K562 (cell line): ENCODE data around the gene GPC1. TPM values are rescaled to one million over a fixed set of nuclear protein-coding genes. Genes with fewer than 3 reads are reported as not detected.

Experiments
- ATAC-seq: fragments of 200-7000 bp; cut with Tn5 transposase; 3 replicates; pipeline ENCODE4 v1.9.1; 2020; ENCODE audit warnings: moderate library complexity
- BruUV-seq: library from RNA; stranded (reverse); fragments of 400-500 nt; replicated peaks from 2 replicates; lab custom pipeline; 2021; lab: Mats Ljungman, UMichigan
- CTCF ChIA-PET: fragments of 300-600 bp; formaldehyde crosslinking; extraction: SDS; loops from one replicate; lab custom pipeline; 2021; ENCODE audit warnings: low intra/inter-chr PET ratio; lab: Yijun Ruan, JAX
- POLR2A ChIA-PET: fragments of 300-600, 350-650 bp; sonication (Branson Sonifier 250); formaldehyde crosslinking; extraction: SDS; loops from one replicate; lab custom pipeline; 2021; ENCODE audit warnings: antibody characterized with exemption, inconsistent platforms; lab: Yijun Ruan, JAX
- DNase-seq, 4 experiments: peaks; one replicate each; pipeline versions ENCODE4 v3.0.0 to v3.0.0-alpha.2; 2011 to 2018; ENCODE audit warnings: low spot score in 3 of 4, mixed read lengths in 3 of 4; ENCODE audit errors: extremely low read depth in 1 of 4
- FAIRE-seq: peaks from 2 replicates; lab custom pipeline; 2011; peaks lifted over from hg19 to GRCh38; lab: Jason Lieb, UNC
- H2AFZ ChIP-seq: 2 replicates; pipeline ENCODE4 v1.6.0; 2011; ENCODE audit warnings: low read depth, low read length, control low read depth, inconsistent platforms
- H3K27ac ChIP-seq: fragments of 200-600 bp; 3 replicates; pipeline ENCODE4 v1.8.0; 2011; ENCODE audit warnings: low read depth, mild to moderate bottlenecking, control low read depth, inconsistent platforms, low read length, moderate library complexity, mixed read lengths; ENCODE audit errors: extremely low read depth
- H3K27me3 ChIP-seq, 2 experiments: fragments of 300-600 bp in 1 of 2; 2 replicates in 1 of 2; 3 replicates in 1 of 2; pipeline versions ENCODE4 v1.6.0 to v1.8.0; 2011; ENCODE audit warnings: inconsistent platforms in 2 of 2, low read length in 2 of 2, mild to moderate bottlenecking in 1 of 2, mixed read lengths in 1 of 2, moderate library complexity in 1 of 2; ENCODE audit not compliant: control insufficient read depth in 2 of 2, insufficient read depth in 2 of 2
- H3K36me3 ChIP-seq: fragments of 300-600 bp; 3 replicates; pipeline ENCODE4 v1.8.0; 2011; ENCODE audit warnings: mild to moderate bottlenecking, low read length, inconsistent platforms; ENCODE audit not compliant: control insufficient read depth, insufficient read depth
- H3K4me1 ChIP-seq, 2 experiments: fragments of 200-600 bp in 1 of 2; replicated peaks in 1 of 2; 2 replicates in 1 of 2; 3 replicates in 1 of 2; pipeline versions ENCODE4 v1.5.1 to v1.8.0; 2011; ENCODE audit warnings: inconsistent platforms in 2 of 2, low read length in 2 of 2, mild to moderate bottlenecking in 1 of 2, mixed read lengths in 1 of 2, moderate library complexity in 1 of 2; ENCODE audit not compliant: control insufficient read depth in 2 of 2, insufficient read depth in 2 of 2
- H3K4me2 ChIP-seq: 2 replicates; pipeline ENCODE4 v1.6.1; 2011; ENCODE audit warnings: low read length, control low read depth, inconsistent platforms, mixed read lengths; ENCODE audit not compliant: insufficient read depth
- H3K4me3 ChIP-seq: fragments of 200-600 bp; sonication (generic), shearing (Covaris generic); 2 replicates; pipeline ENCODE4 v1.5.1; 2016; ENCODE audit warnings: control low read depth, inconsistent platforms
- H3K79me2 ChIP-seq: fragments of 200-600 bp; 3 replicates; pipeline ENCODE4 v1.8.0; 2011; ENCODE audit warnings: low read length, inconsistent platforms; ENCODE audit not compliant: control insufficient read depth, insufficient read depth
- H3K9ac ChIP-seq, 2 experiments: 2 replicates each; pipeline versions ENCODE4 v1.6.0 to v1.6.1; 2011; ENCODE audit warnings: low read depth in 2 of 2, low read length in 2 of 2, control low read depth in 1 of 2, inconsistent platforms in 1 of 2, mild to moderate bottlenecking in 1 of 2, mixed read lengths in 1 of 2; ENCODE audit not compliant: insufficient read depth in 1 of 2
- H3K9me1 ChIP-seq: one replicate; pipeline ENCODE4 v1.6.0; 2011; ENCODE audit warnings: inconsistent platforms, mild to moderate bottlenecking, low read length, moderate library complexity; ENCODE audit not compliant: control insufficient read depth, insufficient read depth
- H3K9me3 ChIP-seq: replicated peaks from 2 replicates; pipeline ENCODE4 v1.5.1; 2011; ENCODE audit warnings: low read depth, low read length, inconsistent platforms; ENCODE audit not compliant: control insufficient read depth, insufficient read depth
- H4K20me1 ChIP-seq: replicated peaks from 2 replicates; pipeline ENCODE4 v1.6.1; 2011; ENCODE audit warnings: low read length, inconsistent platforms, mixed read lengths; ENCODE audit not compliant: control insufficient read depth, insufficient read depth
- ETS2 ChIP-seq: IDR thresholded peaks from 2 replicates; pipeline ENCODE4 v1.6.1; 2016; ENCODE audit warnings: borderline replicate concordance, missing genetic modification characterization, mild to moderate bottlenecking, moderate library complexity, missing compliant biosample characterization; ENCODE audit not compliant: poor library complexity, severe bottlenecking
- FOXA1 ChIP-seq: fragments of 450-650 bp; IDR thresholded peaks from 2 replicates; pipeline ENCODE4 v1.6.1; 2016; ENCODE audit warnings: mild to moderate bottlenecking, borderline replicate concordance
- ILK ChIP-seq: fragments of 450-650 bp; IDR thresholded peaks from 2 replicates; pipeline ENCODE4 v1.6.1; 2016; ENCODE audit warnings: missing genetic modification characterization, low read depth, mild to moderate bottlenecking, missing compliant biosample characterization, moderate library complexity, borderline replicate concordance
- MAZ ChIP-seq, 2 experiments: fragments of 450-650 bp in 1 of 2; sonication (generic) in 1 of 2; formaldehyde crosslinking; IDR thresholded peaks in 1 of 2; conservative IDR thresholded peaks in 1 of 2; 2 replicates each; pipeline versions ENCODE4 v1.4.0 to v1.5.0; 2020; ENCODE audit warnings: mild to moderate bottlenecking in 1 of 2, missing genetic modification reagents in 1 of 2
- U2AF2 ChIP-seq: fragments of 200-400 bp; formaldehyde crosslinking; optimal IDR thresholded peaks from 2 replicates; pipeline ENCODE3; 2017; ENCODE audit warnings: low read depth, mild to moderate bottlenecking, low read length
- ZNF507 ChIP-seq: conservative IDR thresholded peaks from 2 replicates; pipeline ENCODE4 v1.6.1; 2017; ENCODE audit warnings: missing genetic modification characterization, missing compliant biosample characterization
- WGBS: fragments of 100-300 bp; shearing (Covaris generic); methylation state at CpG from one replicate; pipeline ENCODE4 v1.1.6; 2016; ENCODE audit warnings: low coverage, mixed read lengths; ENCODE audit not compliant: insufficient coverage; ENCODE audit errors: missing lambda C conversion rate; 5-methylcytosine and 5-hydroxymethylcytosine counted together
- in situ Hi-C: fragments of 300-500 bp; cut with MboI; formaldehyde crosslinking; loops from 4 replicates; pipeline ENCODE4 v1.15.0; 2018; ENCODE audit warnings: inconsistent platforms, mixed read lengths
- intact Hi-C: fragments of 100-400 bp; cut with micrococcal nuclease; formaldehyde crosslinking; loops from 2 replicates; pipeline ENCODE4 v1.14.2; 2022
- polyA plus RNA-seq, 8 experiments: library from polyadenylated mRNA; depleted of rRNA in 4 of 8; stranded (reverse) in 5 of 8; unstranded in 3 of 8; fragments of >200 nt; fragmentation: Nextera tagmentation in 2 of 8; fragmentation: Illumina TruSeq in 1 of 8; extraction: Ambion mirVana in 2 of 8; extraction: Trizol in 1 of 8; gene quantifications; 2 replicates each; pipeline versions ENCODE4 v1.2.1 to v1.2.3, GENCODE V29; 2011 to 2014; ENCODE audit warnings: inconsistent platforms in 1 of 8, missing spikeins in 1 of 8
- total RNA-seq, 7 experiments: library from RNA; depleted of rRNA in 6 of 7; stranded (reverse); fragments of >200 nt in 6 of 7; fragmentation: Illumina TruSeq in 2 of 7; extraction: Trizol in 2 of 7; gene quantifications; 2 replicates each; pipeline versions ENCODE4 v1.2.1 to v1.2.3, GENCODE V29; 2011 to 2021; ENCODE audit warnings: low replicate concordance in 1 of 7
- TF ChIP-seq, protein P1 (sequence below): fragments of 150-350 bp; conservative IDR thresholded peaks from 2 replicates; pipeline ENCODE4 v1.6.1; 2014; ENCODE audit warnings: low read length
- TF ChIP-seq, protein P2 (sequence below): fragments of 200-800 bp; sonication (Bioruptor generic); IDR thresholded peaks from 2 replicates; pipeline ENCODE4 v1.6.1; 2016; ENCODE audit warnings: missing genetic modification characterization, missing compliant biosample characterization

The GPC1 gene
- total and polyA plus RNA-seq, 9 of the 15 experiments (the other 6 are each of a cell fraction or from before 2014, with no cell fraction given) = 0.07 to 0.82 (median 0.14) TPM; not detected in 3

DNA sequence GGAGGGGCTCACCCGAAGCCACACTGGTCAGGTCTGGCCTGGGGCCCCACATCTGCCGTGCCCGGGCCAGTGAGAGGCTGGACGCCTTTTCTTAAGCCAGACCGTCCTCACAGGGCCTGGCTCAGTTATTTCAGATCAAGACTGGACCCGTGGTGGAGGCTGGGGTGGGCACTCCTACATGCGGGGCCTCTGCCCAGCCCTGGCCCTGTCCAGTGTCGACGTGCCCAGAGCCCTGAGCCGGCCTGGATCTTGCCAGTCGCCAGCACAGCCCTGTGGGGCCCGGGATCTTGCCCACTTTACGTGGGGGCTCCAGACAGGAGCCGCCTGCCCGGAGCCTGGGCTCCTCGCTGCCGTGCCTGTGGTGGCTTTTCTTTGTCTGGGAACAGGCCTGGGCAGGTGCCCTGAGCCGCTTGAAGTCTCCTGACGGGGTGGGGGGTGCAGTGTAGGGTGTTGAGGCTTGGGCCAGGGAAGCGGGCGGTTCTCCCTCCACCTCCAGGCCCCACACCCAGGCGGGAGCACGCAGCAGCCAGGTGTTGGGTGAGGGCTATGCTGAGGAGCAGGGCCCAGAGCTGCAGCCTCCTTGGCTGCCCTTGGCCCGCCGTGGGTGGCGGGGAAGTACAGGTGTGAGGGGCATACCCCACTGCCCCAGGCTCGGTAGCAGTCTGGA lies 6.0 kb downstream of the GPC1 start:
- 2% methylated on average over 15 of the region's 27 CpGs for WGBS
- H3K27ac ChIP-seq = no peak overlapping the region
- no TSS peak for BruUV-seq
- peaks cover 9% of the 10 kb centered on the region for H4K20me1 ChIP-seq
- H3K27me3 ChIP-seq = peaks cover 0 to 60% of the 10 kb centered on the region in 2 experiments; a peak in 2 of 5 replicates
- H3K9me1 ChIP-seq = no peaks in the 10 kb centered on the region
- no peak overlapping the region for H3K9ac ChIP-seq
- H3K4me2 ChIP-seq = no peak overlapping the region
- H3K4me1 ChIP-seq = peaks cover 0 to 9% of the 10 kb centered on the region in 2 experiments; a peak in 2 of 5 replicates
- H2AFZ ChIP-seq = no peak overlapping the region
- ChIA-PET CTCF (no interaction called here), POLR2A (interaction anchor here (0.6 kb wide), 1 partner anchor 1421 kb away, joined by 3 read pairs; no protein-coding TSS in a partner anchor)
- no peaks in the 10 kb centered on the region for H3K36me3 ChIP-seq
- intact Hi-C loops = no loop called here
- H3K79me2 ChIP-seq = no peaks in the 10 kb centered on the region
- no peak for FAIRE-seq
- no peaks in the 10 kb centered on the region for H3K9me3 ChIP-seq
- DNase-seq = no peak
- ATAC-seq = no peak
- TF ChIP-seq U2AF2 (no peak), ILK (tag) (no peak), MAZ (CRISPR knock-in tag; conservative IDR thresholded peaks at IDR 0.05 in 1 of 2, IDR thresholded peaks at IDR 0.05 in 1 of 2) (no peak), ETS2 (tag) (no peak), FOXA1 (no peak), ZNF507 (tag) (no peak)
- TF ChIP-seq, protein P1, sequence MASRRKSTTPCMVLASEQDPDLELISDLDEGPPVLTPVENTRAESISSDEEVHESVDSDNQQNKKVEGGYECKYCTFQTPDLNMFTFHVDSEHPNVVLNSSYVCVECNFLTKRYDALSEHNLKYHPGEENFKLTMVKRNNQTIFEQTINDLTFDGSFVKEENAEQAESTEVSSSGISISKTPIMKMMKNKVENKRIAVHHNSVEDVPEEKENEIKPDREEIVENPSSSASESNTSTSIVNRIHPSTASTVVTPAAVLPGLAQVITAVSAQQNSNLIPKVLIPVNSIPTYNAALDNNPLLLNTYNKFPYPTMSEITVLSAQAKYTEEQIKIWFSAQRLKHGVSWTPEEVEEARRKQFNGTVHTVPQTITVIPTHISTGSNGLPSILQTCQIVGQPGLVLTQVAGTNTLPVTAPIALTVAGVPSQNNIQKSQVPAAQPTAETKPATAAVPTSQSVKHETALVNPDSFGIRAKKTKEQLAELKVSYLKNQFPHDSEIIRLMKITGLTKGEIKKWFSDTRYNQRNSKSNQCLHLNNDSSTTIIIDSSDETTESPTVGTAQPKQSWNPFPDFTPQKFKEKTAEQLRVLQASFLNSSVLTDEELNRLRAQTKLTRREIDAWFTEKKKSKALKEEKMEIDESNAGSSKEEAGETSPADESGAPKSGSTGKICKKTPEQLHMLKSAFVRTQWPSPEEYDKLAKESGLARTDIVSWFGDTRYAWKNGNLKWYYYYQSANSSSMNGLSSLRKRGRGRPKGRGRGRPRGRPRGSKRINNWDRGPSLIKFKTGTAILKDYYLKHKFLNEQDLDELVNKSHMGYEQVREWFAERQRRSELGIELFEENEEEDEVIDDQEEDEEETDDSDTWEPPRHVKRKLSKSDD = no peak
- TF ChIP-seq, protein P2, sequence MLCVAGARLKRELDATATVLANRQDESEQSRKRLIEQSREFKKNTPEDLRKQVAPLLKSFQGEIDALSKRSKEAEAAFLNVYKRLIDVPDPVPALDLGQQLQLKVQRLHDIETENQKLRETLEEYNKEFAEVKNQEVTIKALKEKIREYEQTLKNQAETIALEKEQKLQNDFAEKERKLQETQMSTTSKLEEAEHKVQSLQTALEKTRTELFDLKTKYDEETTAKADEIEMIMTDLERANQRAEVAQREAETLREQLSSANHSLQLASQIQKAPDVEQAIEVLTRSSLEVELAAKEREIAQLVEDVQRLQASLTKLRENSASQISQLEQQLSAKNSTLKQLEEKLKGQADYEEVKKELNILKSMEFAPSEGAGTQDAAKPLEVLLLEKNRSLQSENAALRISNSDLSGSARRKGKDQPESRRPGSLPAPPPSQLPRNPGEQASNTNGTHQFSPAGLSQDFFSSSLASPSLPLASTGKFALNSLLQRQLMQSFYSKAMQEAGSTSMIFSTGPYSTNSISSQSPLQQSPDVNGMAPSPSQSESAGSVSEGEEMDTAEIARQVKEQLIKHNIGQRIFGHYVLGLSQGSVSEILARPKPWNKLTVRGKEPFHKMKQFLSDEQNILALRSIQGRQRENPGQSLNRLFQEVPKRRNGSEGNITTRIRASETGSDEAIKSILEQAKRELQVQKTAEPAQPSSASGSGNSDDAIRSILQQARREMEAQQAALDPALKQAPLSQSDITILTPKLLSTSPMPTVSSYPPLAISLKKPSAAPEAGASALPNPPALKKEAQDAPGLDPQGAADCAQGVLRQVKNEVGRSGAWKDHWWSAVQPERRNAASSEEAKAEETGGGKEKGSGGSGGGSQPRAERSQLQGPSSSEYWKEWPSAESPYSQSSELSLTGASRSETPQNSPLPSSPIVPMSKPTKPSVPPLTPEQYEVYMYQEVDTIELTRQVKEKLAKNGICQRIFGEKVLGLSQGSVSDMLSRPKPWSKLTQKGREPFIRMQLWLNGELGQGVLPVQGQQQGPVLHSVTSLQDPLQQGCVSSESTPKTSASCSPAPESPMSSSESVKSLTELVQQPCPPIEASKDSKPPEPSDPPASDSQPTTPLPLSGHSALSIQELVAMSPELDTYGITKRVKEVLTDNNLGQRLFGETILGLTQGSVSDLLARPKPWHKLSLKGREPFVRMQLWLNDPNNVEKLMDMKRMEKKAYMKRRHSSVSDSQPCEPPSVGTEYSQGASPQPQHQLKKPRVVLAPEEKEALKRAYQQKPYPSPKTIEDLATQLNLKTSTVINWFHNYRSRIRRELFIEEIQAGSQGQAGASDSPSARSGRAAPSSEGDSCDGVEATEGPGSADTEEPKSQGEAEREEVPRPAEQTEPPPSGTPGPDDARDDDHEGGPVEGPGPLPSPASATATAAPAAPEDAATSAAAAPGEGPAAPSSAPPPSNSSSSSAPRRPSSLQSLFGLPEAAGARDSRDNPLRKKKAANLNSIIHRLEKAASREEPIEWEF (CRISPR knock-in tag) = no peak
- TF ChIP-seq, all 486 proteins: peak for 0
- H3K4me3 ChIP-seq = no peak overlapping the region
- in situ Hi-C loops = no loop called here
